Gastrocnemius medialis (tissue), 4 donors: ENCODE data around the gene LAMTOR1.

Experiments
- POLR2A ChIP-seq, 2 donors: fragments of 450-650 bp; IDR thresholded peaks; one replicate each; pipeline ENCODE4 v1.6.1; 2017; ENCODE audit warnings: antibody characterized with exemption in 2 of 2, mild to moderate bottlenecking in 2 of 2, moderate library complexity in 2 of 2
- TF ChIP-seq, protein P1 (sequence below), 5 experiments: fragments of 450-650 bp in 3 of 5; fragments of 200-600 bp in 2 of 5; sonication (generic) in 2 of 5; IDR thresholded peaks in 4 of 5; conservative IDR thresholded peaks in 1 of 5; 1 replicate in 4 of 5; 2 replicates in 1 of 5; pipeline ENCODE4 v1.5.1; 2016 to 2019; ENCODE audit warnings: antibody characterized with exemption in 5 of 5, mild to moderate bottlenecking in 3 of 5, moderate library complexity in 3 of 5

- no peak for TF ChIP-seq POLR2A (IDR thresholded peaks at IDR 0.05)
- TF ChIP-seq, protein P1, sequence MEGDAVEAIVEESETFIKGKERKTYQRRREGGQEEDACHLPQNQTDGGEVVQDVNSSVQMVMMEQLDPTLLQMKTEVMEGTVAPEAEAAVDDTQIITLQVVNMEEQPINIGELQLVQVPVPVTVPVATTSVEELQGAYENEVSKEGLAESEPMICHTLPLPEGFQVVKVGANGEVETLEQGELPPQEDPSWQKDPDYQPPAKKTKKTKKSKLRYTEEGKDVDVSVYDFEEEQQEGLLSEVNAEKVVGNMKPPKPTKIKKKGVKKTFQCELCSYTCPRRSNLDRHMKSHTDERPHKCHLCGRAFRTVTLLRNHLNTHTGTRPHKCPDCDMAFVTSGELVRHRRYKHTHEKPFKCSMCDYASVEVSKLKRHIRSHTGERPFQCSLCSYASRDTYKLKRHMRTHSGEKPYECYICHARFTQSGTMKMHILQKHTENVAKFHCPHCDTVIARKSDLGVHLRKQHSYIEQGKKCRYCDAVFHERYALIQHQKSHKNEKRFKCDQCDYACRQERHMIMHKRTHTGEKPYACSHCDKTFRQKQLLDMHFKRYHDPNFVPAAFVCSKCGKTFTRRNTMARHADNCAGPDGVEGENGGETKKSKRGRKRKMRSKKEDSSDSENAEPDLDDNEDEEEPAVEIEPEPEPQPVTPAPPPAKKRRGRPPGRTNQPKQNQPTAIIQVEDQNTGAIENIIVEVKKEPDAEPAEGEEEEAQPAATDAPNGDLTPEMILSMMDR (IDR thresholded peaks at IDR 0.05 in 4 of 5, conservative IDR thresholded peaks at IDR 0.05 in 1 of 5): no peak
Observed at GRCh38 chr11:72105888-72106287, 2.8 kb upstream of the LAMTOR1 start, which contains the start of gene TOMT.
